ENCODE measurements around the gene EPHA6.

The EPHA6 gene

GRCh38 chr3:96843505-96844203 is 29.3 kb downstream of the EPHA6 start:
- TF ChIP-seq CTCF (conservative IDR thresholded peaks at IDR 0.05; ENCODE audit: low read depth) = no peak
- no peak for DNase-seq (ENCODE audit: low spot score)
- POLR2A ChIA-PET (ENCODE audit: low non-redundant PET) = no interaction called here
- no peak overlapping the region for H3K27ac ChIP-seq
- CTCF ChIA-PET = no interaction called here

- CTCF ChIA-PET = no interaction called here
- no peak for DNase-seq (ENCODE audit: low spot score)
- no peak overlapping the region for H3K27ac ChIP-seq
- TF ChIP-seq CTCF (conservative IDR thresholded peaks at IDR 0.05; ENCODE audit: low read depth) = no peak
- POLR2A ChIA-PET (ENCODE audit: low non-redundant PET) = no interaction called here
These were observed 29.8 kb downstream of the EPHA6 start for GRCh38 chr3:96844204-96844514.

GRCh38 chr3:96852849-96853248 is 38.5 kb downstream of the EPHA6 start:
- TF ChIP-seq CTCF (conservative IDR thresholded peaks at IDR 0.05; ENCODE audit: low read depth) = no peak
- no peak for DNase-seq (ENCODE audit: low spot score)
- H3K27ac ChIP-seq = no peak overlapping the region
- ChIA-PET CTCF (interaction anchor here (0.6 kb wide), 1 partner anchor 431 kb away, joined by 3 read pairs; no protein-coding TSS in a partner anchor), POLR2A (ENCODE audit: low non-redundant PET) (no interaction called here)

GRCh38 chr3:96860882-96861281 is 46.5 kb downstream of the EPHA6 start:
- CTCF ChIA-PET = interaction anchor here (0.5 to 1.2 kb wide), 2 partner anchors 27 to 635 kb away, joined by 3 read pairs; no protein-coding TSS in a partner anchor
- no peak for TF ChIP-seq CTCF (conservative IDR thresholded peaks at IDR 0.05; ENCODE audit: low read depth)
- DNase-seq (ENCODE audit: low spot score) = no peak
- POLR2A ChIA-PET (ENCODE audit: low non-redundant PET) = no interaction called here
- H3K27ac ChIP-seq = no peak overlapping the region

- TF ChIP-seq CTCF (conservative IDR thresholded peaks at IDR 0.05; ENCODE audit: low read depth) = peak; percentile 66
- H3K27ac ChIP-seq = no peak overlapping the region
- DNase-seq (ENCODE audit: low spot score) = peak; percentile 13
- POLR2A ChIA-PET (ENCODE audit: low non-redundant PET) = no interaction called here
- CTCF ChIA-PET = interaction anchor here (0.6 to 2.7 kb wide), 3 partner anchors 63 to 856 kb away, joined by 3 to 17 read pairs (median 6); no protein-coding TSS in a partner anchor
These were observed 48.8 kb downstream of the EPHA6 start for GRCh38 chr3:96863129-96863740.

GRCh38 chr3:96865605-96866004 is 51.2 kb downstream of the EPHA6 start:
- no peak for TF ChIP-seq CTCF (conservative IDR thresholded peaks at IDR 0.05; ENCODE audit: low read depth)
- no peak for DNase-seq (ENCODE audit: low spot score)
- H3K27ac ChIP-seq = no peak overlapping the region
- ChIA-PET CTCF (no interaction called here), POLR2A (ENCODE audit: low non-redundant PET) (no interaction called here)

Measured in RWPE1 (cell line).